Stimulated activated naive B cell treated with anti-CD40 and anti-IgM and Interleukin-4, amounts not matched to agents 10 μg/mL and 1 μg/mL and 100 μg/mL, for 72 hours (primary cell): ENCODE results near the gene DUSP5.
"Not testable (repeated sequence)": the region's sequence is repeated elsewhere in the genome, so short reads cannot be mapped to it uniquely, and the experiment has no call there.

Source experiments
- ATAC-seq, 2 donors: fragments of 150-1000 bp; cut with Tn5 transposase; replicated peaks; 2 replicates each; pipeline ENCODE4 v1.10.0; 2021; ENCODE audit warnings: moderate library complexity in 1 of 2
- DNase-seq: peaks from one replicate; pipeline ENCODE4 v3.0.0; 2021
- H3K27ac Mint-ChIP-seq: one replicate; pipeline ENCODE4 v1.8.0; 2022; ENCODE audit warnings: mild to moderate bottlenecking, mixed read lengths
- H3K27me3 Mint-ChIP-seq, 2 donors: one replicate each; pipeline ENCODE4 v1.8.0; 2022; ENCODE audit warnings: mixed read lengths in 2 of 2
- H3K36me3 Mint-ChIP-seq, 2 donors: one replicate each; pipeline ENCODE4 v1.8.0; 2022; ENCODE audit warnings: mixed read lengths in 2 of 2, mild to moderate bottlenecking in 1 of 2
- H3K4me1 Mint-ChIP-seq, 2 donors: one replicate each; pipeline ENCODE4 v1.8.0; 2022; ENCODE audit warnings: mixed read lengths in 2 of 2, mild to moderate bottlenecking in 1 of 2
- H3K4me3 Mint-ChIP-seq, 2 donors: one replicate each; pipeline ENCODE4 v1.8.0; 2022; ENCODE audit warnings: mild to moderate bottlenecking in 2 of 2, mixed read lengths in 2 of 2, moderate library complexity in 1 of 2
- H3K9me3 Mint-ChIP-seq, 2 donors: one replicate each; pipeline ENCODE4 v1.8.0; 2022; ENCODE audit warnings: mixed read lengths in 2 of 2, mild to moderate bottlenecking in 1 of 2

DUSP5 gene

GRCh38 chr10:110470541-110470940, 27.2 kb upstream of the DUSP5 start:
- H3K4me1 Mint-ChIP-seq, H3K27ac Mint-ChIP-seq, ATAC-seq, H3K9me3 Mint-ChIP-seq, H3K27me3 Mint-ChIP-seq, H3K4me3 Mint-ChIP-seq, DNase-seq, H3K36me3 Mint-ChIP-seq: not testable (repeated sequence)

GRCh38 chr10:110471566-110472139, 26.1 kb upstream of the DUSP5 start:
- Mint-ChIP-seq H3K4me1 (no peaks in the 10 kb centered on the region), H3K4me3 (no peak overlapping the region), H3K27me3 (peaks cover 0 to under 1% of the 10 kb centered on the region in 2 donors), H3K9me3 (peaks cover 0 to 2% of the 10 kb centered on the region in 2 donors), H3K27ac (peak overlapping the region; percentile 20), H3K36me3 (peaks cover 0 to 2% of the 10 kb centered on the region in 2 donors)
- no peak for DNase-seq
- no peak for ATAC-seq

- no peak overlapping the region for H3K27ac Mint-ChIP-seq
- no peak for DNase-seq
- no peak for ATAC-seq
- no peak overlapping the region for H3K4me3 Mint-ChIP-seq
- peaks cover 0 to 3% of the 10 kb centered on the region in 2 donors for H3K4me1 Mint-ChIP-seq
- H3K36me3 Mint-ChIP-seq: peaks cover 0 to 2% of the 10 kb centered on the region in 2 donors
- H3K9me3 Mint-ChIP-seq: peaks cover 2 to 5% of the 10 kb centered on the region in 2 donors
- peaks cover 0 to 7% of the 10 kb centered on the region in 2 donors for H3K27me3 Mint-ChIP-seq
Measured at GRCh38 chr10:110474017-110474416, 23.7 kb upstream of the DUSP5 start.

- Mint-ChIP-seq H3K4me1 (peaks cover 0 to 3% of the 10 kb centered on the region in 2 donors), H3K27ac (no peak overlapping the region), H3K9me3 (peaks cover 0 to 5% of the 10 kb centered on the region in 2 donors), H3K4me3 (no peak overlapping the region), H3K27me3 (peaks cover 0 to 7% of the 10 kb centered on the region in 2 donors), H3K36me3 (no peaks in the 10 kb centered on the region)
- DNase-seq: no peak
- no peak for ATAC-seq
Measured at GRCh38 chr10:110474826-110475225, 22.9 kb upstream of the DUSP5 start.

GRCh38 chr10:110475722-110476515, 21.8 kb upstream of the DUSP5 start:
- DNase-seq (no peak), ATAC-seq (no peak)
- no peaks in the 10 kb centered on the region for H3K36me3 Mint-ChIP-seq
- peaks cover 0 to 5% of the 10 kb centered on the region in 2 donors for H3K9me3 Mint-ChIP-seq
- H3K4me1 Mint-ChIP-seq: peaks cover 0 to 3% of the 10 kb centered on the region in 2 donors
- no peak overlapping the region for H3K27ac Mint-ChIP-seq
- no peak overlapping the region for H3K4me3 Mint-ChIP-seq
- H3K27me3 Mint-ChIP-seq: peaks cover 0 to 7% of the 10 kb centered on the region in 2 donors

GRCh38 chr10:110479710-110480109, 18.0 kb upstream of the DUSP5 start:
- Mint-ChIP-seq H3K27me3 (peaks cover 0 to 7% of the 10 kb centered on the region in 2 donors), H3K4me3 (no peak overlapping the region), H3K27ac (no peak overlapping the region), H3K36me3 (peaks cover 0 to 3% of the 10 kb centered on the region in 2 donors), H3K4me1 (peaks cover 5 to 9% of the 10 kb centered on the region in 2 donors), H3K9me3 (peaks cover 2 to 5% of the 10 kb centered on the region in 2 donors)
- DNase-seq: no peak
- ATAC-seq: no peak

GRCh38 chr10:110480387-110480786, 17.3 kb upstream of the DUSP5 start:
- peaks cover 2 to 5% of the 10 kb centered on the region in 2 donors for H3K9me3 Mint-ChIP-seq
- ATAC-seq: no peak
- H3K27ac Mint-ChIP-seq: no peak overlapping the region
- H3K36me3 Mint-ChIP-seq: peaks cover 0 to 3% of the 10 kb centered on the region in 2 donors
- H3K4me1 Mint-ChIP-seq: peaks cover 5 to 9% of the 10 kb centered on the region in 2 donors
- H3K4me3 Mint-ChIP-seq: no peak overlapping the region
- no peak for DNase-seq
- peaks cover 0 to 7% of the 10 kb centered on the region in 2 donors for H3K27me3 Mint-ChIP-seq

- no peak overlapping the region for H3K4me3 Mint-ChIP-seq
- DNase-seq: no peak
- peaks cover 0 to 3% of the 10 kb centered on the region in 2 donors for H3K27me3 Mint-ChIP-seq
- peaks cover 2 to 4% of the 10 kb centered on the region in 2 donors for H3K9me3 Mint-ChIP-seq
- ATAC-seq: no peak
- H3K4me1 Mint-ChIP-seq: peaks cover 4 to 14% of the 10 kb centered on the region in 2 donors
- H3K36me3 Mint-ChIP-seq: peaks cover 0 to 3% of the 10 kb centered on the region in 2 donors
- no peak overlapping the region for H3K27ac Mint-ChIP-seq
Measured at GRCh38 chr10:110481919-110482318, 15.8 kb upstream of the DUSP5 start.

GRCh38 chr10:110483633-110484032, 14.1 kb upstream of the DUSP5 start:
- DNase-seq: no peak
- peaks cover 0 to 2% of the 10 kb centered on the region in 2 donors for H3K9me3 Mint-ChIP-seq
- peaks cover 0 to 3% of the 10 kb centered on the region in 2 donors for H3K36me3 Mint-ChIP-seq
- no peak for ATAC-seq
- peaks cover 15 to 29% of the 10 kb centered on the region in 2 donors for H3K4me1 Mint-ChIP-seq
- H3K4me3 Mint-ChIP-seq: no peak overlapping the region
- no peak overlapping the region for H3K27ac Mint-ChIP-seq
- H3K27me3 Mint-ChIP-seq: peaks cover 6% of the 10 kb centered on the region in 2 donors

GRCh38 chr10:110485541-110485940, 12.2 kb upstream of the DUSP5 start:
- peaks cover 6% of the 10 kb centered on the region in 2 donors for H3K27me3 Mint-ChIP-seq
- peaks cover 0 to 2% of the 10 kb centered on the region in 2 donors for H3K9me3 Mint-ChIP-seq
- H3K4me3 Mint-ChIP-seq: no peak overlapping the region
- DNase-seq (no peak), ATAC-seq (no peak)
- no peak overlapping the region for H3K27ac Mint-ChIP-seq
- H3K36me3 Mint-ChIP-seq: peaks cover 0 to 3% of the 10 kb centered on the region in 2 donors
- H3K4me1 Mint-ChIP-seq: peaks cover 24 to 41% of the 10 kb centered on the region in 2 donors

GRCh38 chr10:110486680-110487410, 10.9 kb upstream of the DUSP5 start:
- no peak for DNase-seq
- Mint-ChIP-seq H3K4me3 (no peak overlapping the region), H3K27ac (no peak overlapping the region), H3K27me3 (peaks cover 6% of the 10 kb centered on the region in 2 donors), H3K9me3 (peaks cover 0 to 2% of the 10 kb centered on the region in 2 donors), H3K36me3 (peaks cover 0 to 3% of the 10 kb centered on the region in 2 donors), H3K4me1 (peaks cover 24 to 45% of the 10 kb centered on the region in 2 donors)
- ATAC-seq: no peak

GRCh38 chr10:110487411-110488331, 10.0 kb upstream of the DUSP5 start:
- Mint-ChIP-seq H3K9me3 (no peaks in the 10 kb centered on the region), H3K36me3 (peaks cover 2 to 3% of the 10 kb centered on the region in 2 donors), H3K4me3 (no peak overlapping the region), H3K27ac (no peak overlapping the region), H3K4me1 (peaks cover 29 to 47% of the 10 kb centered on the region in 2 donors), H3K27me3 (peaks cover 6% of the 10 kb centered on the region in 2 donors)
- DNase-seq (no peak), ATAC-seq (no peak)

GRCh38 chr10:110488332-110488681, 9.4 kb upstream of the DUSP5 start:
- H3K4me3 Mint-ChIP-seq: no peak overlapping the region
- ATAC-seq (no peak), DNase-seq (no peak)
- H3K9me3 Mint-ChIP-seq: no peaks in the 10 kb centered on the region
- peaks cover 2 to 4% of the 10 kb centered on the region in 2 donors for H3K36me3 Mint-ChIP-seq
- H3K4me1 Mint-ChIP-seq: peaks cover 31 to 50% of the 10 kb centered on the region in 2 donors
- no peak overlapping the region for H3K27ac Mint-ChIP-seq
- peaks cover 6% of the 10 kb centered on the region in 2 donors for H3K27me3 Mint-ChIP-seq
